Measurements from ENCODE around the gene FTO.

DNA sequence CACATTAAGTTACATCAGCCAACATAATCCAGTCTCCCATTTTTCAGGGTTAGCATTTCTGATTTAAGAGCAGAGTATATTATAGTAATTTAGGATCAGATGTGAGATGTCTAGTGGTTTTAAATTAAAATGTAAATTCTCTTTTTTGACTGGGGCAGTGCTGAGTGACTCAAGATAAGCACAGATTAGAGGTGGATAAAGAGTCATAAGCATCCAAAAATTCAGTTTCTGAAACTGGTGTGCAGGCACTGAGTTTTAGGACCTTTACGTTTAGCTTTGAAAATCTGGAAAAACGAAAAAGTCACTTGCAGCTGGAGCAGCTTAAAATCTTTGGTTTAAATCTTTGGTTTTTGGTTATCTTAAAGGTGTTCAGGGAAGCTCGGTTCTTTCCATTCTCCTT is 190.7 kb downstream of the FTO start:
- no peak for TF ChIP-seq CTCF (IDR thresholded peaks at IDR 0.05)
- TF ChIP-seq POLR2A (IDR thresholded peaks at IDR 0.05): no peak

All from adrenal gland (tissue), 5 donors.